ENCODE results near the gene MYADM.
A peak's percentile ranks its signal among the peaks of the same experiment; 100 is the strongest.

MYADM gene

DNA sequence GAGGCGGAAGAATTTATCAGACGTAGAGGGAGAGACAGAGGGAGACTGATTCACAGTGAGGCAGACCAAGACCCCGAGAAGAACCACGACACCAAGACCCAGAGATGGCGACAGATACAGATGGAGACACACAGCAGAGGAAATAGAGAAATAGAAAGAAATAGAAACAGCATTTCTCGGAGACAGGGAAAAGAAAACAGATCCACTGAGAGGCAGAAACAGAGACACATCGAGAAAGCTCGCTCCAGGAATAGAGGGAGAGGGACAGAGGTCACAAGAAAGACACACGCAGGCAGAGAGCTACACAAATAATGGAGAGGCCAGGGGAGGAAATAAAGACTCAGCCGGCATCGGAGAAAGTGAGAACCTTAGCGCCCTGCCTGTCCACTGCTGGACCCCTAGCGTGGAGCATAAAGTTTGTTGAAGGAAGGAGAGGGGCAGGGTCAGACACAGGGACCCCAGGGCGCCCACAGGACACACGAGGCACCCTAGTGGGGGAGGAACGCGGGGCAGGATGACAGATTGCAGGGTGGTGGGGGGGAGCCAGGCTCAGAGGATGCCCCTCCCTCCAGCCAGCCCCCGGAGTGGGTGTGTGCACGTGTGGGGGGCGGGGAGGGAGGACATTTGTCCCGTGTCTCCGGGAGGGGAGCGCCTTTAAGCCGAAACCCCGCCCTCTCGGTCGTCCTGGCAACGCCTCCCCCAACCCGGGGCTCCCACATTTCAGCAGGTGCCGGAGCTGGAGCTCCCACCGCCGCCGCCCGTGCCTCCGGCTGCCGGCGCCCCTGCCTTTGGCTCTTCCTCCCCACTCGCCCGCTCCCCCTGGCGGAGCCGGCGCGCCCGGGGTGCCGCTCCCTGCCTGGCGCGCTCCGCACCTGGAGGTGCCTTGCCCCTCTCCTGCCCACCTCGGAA, 14.1 kb downstream of the MYADM start, which contains the start of gene PRKCG:
PRKCG (plus strand) TSS at position 716 of the 909 bp plus-strand sequence. CDS start 298 bp downstream, outside the sequence.
- TF ChIP-seq, protein P1, sequence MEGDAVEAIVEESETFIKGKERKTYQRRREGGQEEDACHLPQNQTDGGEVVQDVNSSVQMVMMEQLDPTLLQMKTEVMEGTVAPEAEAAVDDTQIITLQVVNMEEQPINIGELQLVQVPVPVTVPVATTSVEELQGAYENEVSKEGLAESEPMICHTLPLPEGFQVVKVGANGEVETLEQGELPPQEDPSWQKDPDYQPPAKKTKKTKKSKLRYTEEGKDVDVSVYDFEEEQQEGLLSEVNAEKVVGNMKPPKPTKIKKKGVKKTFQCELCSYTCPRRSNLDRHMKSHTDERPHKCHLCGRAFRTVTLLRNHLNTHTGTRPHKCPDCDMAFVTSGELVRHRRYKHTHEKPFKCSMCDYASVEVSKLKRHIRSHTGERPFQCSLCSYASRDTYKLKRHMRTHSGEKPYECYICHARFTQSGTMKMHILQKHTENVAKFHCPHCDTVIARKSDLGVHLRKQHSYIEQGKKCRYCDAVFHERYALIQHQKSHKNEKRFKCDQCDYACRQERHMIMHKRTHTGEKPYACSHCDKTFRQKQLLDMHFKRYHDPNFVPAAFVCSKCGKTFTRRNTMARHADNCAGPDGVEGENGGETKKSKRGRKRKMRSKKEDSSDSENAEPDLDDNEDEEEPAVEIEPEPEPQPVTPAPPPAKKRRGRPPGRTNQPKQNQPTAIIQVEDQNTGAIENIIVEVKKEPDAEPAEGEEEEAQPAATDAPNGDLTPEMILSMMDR (IDR thresholded peaks at IDR 0.05) = peak; percentile 55

DNA sequence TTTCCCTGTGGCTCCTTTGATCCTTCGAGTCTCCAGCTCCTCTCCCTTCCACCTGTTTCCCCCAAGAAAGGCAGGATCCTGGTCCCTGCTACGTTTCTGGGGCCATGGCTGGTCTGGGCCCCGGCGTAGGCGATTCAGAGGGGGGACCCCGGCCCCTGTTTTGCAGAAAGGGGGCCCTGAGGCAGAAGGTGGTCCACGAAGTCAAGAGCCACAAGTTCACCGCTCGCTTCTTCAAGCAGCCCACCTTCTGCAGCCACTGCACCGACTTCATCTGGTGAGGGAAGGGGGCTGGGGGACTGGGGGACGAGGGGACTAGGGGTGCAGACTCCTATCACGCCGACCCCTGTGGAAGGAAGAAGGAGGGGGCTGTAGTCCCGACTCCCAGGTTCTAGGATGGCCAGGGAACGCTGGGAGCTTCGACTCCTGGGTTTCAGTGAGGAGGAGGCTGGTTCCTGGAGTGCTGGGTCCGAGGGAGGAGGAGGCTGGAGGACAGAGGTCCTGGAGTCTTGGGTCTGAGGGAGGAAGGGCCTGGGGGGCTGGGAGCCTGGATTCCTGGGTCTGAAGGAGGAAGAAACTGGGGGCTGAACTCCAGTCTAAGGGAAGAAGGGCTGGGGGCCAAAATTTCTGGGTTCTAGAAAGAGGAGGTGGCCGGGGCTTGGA, 14.8 kb downstream of the MYADM start:
- TF ChIP-seq, protein P1 (IDR thresholded peaks at IDR 0.05) = peak; percentile 9; the same call in 1 of the 2 replicates

DNA sequence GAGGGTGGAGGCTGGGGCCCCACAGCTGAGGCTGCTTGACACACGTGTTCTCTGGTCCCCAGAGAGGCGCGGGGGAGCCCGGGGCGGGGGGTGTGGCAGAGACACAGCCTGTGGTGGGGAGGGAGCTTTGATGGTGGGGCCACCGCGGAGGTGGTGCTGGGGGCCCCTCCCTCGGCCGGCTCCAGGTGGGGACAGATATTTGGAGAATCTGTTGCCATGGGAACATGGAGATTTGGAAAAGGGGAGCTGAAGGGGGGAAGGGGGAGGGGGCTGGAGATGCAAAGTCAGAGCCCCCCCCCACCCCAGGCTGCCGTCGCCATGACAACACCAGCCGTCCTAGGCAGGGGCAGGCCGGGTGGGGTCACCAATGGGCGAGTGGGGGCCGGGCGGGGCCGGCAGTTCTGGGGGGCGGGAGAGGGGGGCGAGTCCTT, 15.6 kb downstream of the MYADM start:
- TF ChIP-seq, protein P1 (IDR thresholded peaks at IDR 0.05) = no peak

DNA sequence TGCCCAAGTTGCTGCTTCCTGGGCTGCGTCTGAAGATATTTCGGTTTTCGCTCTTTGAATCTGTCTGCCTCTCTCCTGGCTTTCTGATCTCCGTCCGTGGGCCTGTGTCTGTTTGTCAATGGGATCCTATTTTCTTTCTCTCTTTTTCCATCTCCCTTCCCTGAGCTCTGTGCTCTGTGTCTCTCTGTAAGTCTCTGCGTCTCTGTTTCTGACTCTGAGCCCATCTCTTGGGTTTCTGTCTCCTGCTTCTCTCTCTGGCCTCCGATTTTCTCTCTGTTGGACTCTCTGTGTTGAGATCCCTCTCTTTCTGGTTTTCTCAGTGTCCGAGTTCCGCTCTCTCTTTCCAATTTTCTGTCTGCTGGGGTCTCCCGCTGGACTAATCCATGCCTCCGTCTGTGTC, 16.1 kb downstream of the MYADM start:
- TF ChIP-seq, protein P1 (IDR thresholded peaks at IDR 0.05) = no peak

DNA sequence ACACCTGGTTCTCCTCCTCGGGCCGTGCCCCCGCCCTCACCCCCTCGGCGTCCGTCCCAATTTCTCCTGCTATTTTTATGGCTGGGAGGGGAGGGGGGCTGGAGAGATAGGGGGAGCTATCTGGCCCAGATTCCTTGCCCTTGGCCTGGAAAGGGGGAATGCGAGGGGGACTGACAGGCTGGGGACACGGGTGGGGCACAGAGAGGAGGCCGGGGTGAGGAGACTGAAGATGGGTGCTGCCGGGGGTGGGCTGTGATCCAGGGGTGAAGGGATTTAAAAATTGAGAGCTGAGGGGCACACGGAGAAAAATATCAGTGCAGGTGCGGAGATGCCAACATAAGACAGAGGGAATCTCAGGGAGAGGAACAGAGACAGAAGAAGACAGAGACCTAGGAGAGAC, 16.6 kb downstream of the MYADM start:
- TF ChIP-seq, protein P1 (IDR thresholded peaks at IDR 0.05) = no peak

DNA sequence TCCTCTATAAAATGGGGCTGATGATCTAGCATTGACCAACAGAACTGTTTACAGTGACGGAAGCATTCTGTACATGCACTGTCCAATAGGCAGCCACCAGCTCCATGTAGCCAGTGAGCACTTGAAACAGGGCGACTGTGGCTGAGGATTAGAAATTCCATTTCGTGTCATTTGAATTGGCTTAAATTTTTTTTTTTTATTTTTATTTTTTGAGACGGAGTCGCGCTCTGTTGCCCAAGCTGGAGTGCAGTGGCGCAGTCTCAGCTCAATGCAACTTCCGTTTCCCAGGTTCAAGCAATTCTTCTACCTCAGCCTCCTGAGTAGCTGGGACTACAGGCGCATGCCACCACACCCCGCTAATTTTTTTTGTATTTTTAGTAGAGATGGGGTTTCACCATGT, 17.4 kb downstream of the MYADM start:
- TF ChIP-seq, protein P1 (IDR thresholded peaks at IDR 0.05) = no peak

DNA sequence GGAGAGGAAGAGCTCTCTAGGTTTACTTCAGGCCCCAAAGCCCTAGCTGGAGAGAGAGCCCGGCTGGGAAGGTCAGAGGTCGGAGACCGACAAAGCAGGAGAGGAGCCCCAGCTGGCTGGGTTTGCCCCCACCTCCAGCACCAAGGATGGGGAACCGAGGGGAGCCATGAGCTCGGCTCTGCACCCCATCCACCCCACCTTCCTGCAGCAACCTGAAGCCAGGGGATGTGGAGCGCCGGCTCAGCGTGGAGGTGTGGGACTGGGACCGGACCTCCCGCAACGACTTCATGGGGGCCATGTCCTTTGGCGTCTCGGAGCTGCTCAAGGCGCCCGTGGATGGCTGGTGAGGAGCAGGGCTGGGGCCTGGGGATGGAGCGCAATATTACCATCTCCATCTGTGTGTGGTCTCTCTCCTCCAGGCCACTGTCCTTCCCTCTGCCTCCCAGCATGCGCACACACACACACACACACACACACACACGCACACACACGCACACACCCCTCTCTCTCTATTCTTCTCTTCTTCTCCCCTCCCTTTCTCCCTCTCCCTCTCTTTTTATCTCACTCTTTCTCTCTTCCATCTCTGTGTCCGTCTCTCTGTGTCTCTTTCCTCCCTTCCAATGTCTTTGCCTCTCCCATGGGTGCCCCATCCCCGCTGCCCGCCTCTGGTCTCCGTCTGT, 24.8 kb downstream of the MYADM start:
- TF ChIP-seq, protein P1 (IDR thresholded peaks at IDR 0.05) = no peak

Measured in LNCAP (cell line).